Mucosa of rectum (tissue), 2 donors: ENCODE data around the gene HJV.

Experiments used
- H3K27ac ChIP-seq, 2 donors: one replicate each; pipeline ENCODE4 v1.7.0; 2013; ENCODE audit warnings: inconsistent platforms in 2 of 2, low read depth in 2 of 2, low read length in 2 of 2
- H3K27me3 ChIP-seq, 2 donors: one replicate each; pipeline ENCODE4 v1.7.0; 2013; ENCODE audit warnings: low read length in 2 of 2; ENCODE audit not compliant: control insufficient read depth in 2 of 2, insufficient read depth in 2 of 2
- H3K36me3 ChIP-seq, 2 donors: one replicate each; pipeline ENCODE4 v1.7.0; 2013; ENCODE audit warnings: low read length in 2 of 2; ENCODE audit not compliant: control insufficient read depth in 2 of 2, insufficient read depth in 2 of 2
- H3K4me1 ChIP-seq, 2 donors: one replicate each; pipeline ENCODE4 v1.7.0; 2013; ENCODE audit warnings: low read length in 2 of 2, mild to moderate bottlenecking in 1 of 2; ENCODE audit not compliant: control insufficient read depth in 2 of 2, insufficient read depth in 2 of 2
- H3K4me3 ChIP-seq, 2 donors: one replicate each; pipeline ENCODE4 v1.7.0; 2013; ENCODE audit warnings: low read length in 2 of 2
- H3K9ac ChIP-seq, 2 donors: one replicate each; pipeline ENCODE4 v1.7.0; 2013; ENCODE audit warnings: low read length in 2 of 2, low read depth in 1 of 2, mild to moderate bottlenecking in 1 of 2
- H3K9me3 ChIP-seq, 2 donors: one replicate each; pipeline ENCODE4 v1.7.0; 2013; ENCODE audit warnings: low read length in 2 of 2; ENCODE audit not compliant: control insufficient read depth in 2 of 2
- donor health status: healthy.
- donor health status: Normal muscosa, but diverticular disease.

HJV gene

GRCh38 chr1:145977016-145977415 is 44.5 kb downstream of the HJV start:
- H3K27ac ChIP-seq, result no peak overlapping the region
- no peaks in the 10 kb centered on the region for H3K9me3 ChIP-seq

GRCh38 chr1:145975216-145975615 is 46.3 kb downstream of the HJV start:
- H3K27me3 ChIP-seq, result no peaks in the 10 kb centered on the region
- no peak overlapping the region for H3K27ac ChIP-seq
- H3K9me3 ChIP-seq, result no peaks in the 10 kb centered on the region
- no peak overlapping the region for H3K4me3 ChIP-seq
- no peak overlapping the region for H3K9ac ChIP-seq
- H3K36me3 ChIP-seq, result no peaks in the 10 kb centered on the region
- H3K4me1 ChIP-seq, result peaks cover 27 to 28% of the 10 kb centered on the region in 2 donors

More at GRCh38 chr1:145977016-145977415, 44.5 kb downstream of the HJV start:
- Histone ChIP-seq H3K4me1 (peaks cover 39% of the 10 kb centered on the region in 2 donors), H3K9ac (peak overlapping the region in 1 of 2 donors; percentile 84), H3K4me3 (no peak overlapping the region), H3K27me3 (no peaks in the 10 kb centered on the region), H3K36me3 (no peaks in the 10 kb centered on the region)

- Histone ChIP-seq H3K36me3 (no peaks in the 10 kb centered on the region), H3K4me1 (peaks cover 22 to 24% of the 10 kb centered on the region in 2 donors), H3K4me3 (no peak overlapping the region), H3K27ac (no peak overlapping the region), H3K9ac (no peak overlapping the region), H3K9me3 (no peaks in the 10 kb centered on the region), H3K27me3 (no peaks in the 10 kb centered on the region)
These were observed 46.8 kb downstream of the HJV start for GRCh38 chr1:145974721-145975120.

GRCh38 chr1:145972580-145972979 is 49.0 kb downstream of the HJV start:
- Histone ChIP-seq H3K9me3 (no peaks in the 10 kb centered on the region), H3K9ac (no peak overlapping the region), H3K36me3 (no peaks in the 10 kb centered on the region), H3K4me1 (peaks cover 3 to 4% of the 10 kb centered on the region in 2 donors), H3K4me3 (no peak overlapping the region), H3K27ac (no peak overlapping the region), H3K27me3 (no peaks in the 10 kb centered on the region)
